ENCODE measurements around the gene ZBTB7C. TPM values are rescaled to one million over a fixed set of nuclear protein-coding genes. Genes with fewer than 3 reads are reported as not detected.

ZBTB7C gene
- total RNA-seq, 1 donor from 2014 or later: not detected

DNA sequence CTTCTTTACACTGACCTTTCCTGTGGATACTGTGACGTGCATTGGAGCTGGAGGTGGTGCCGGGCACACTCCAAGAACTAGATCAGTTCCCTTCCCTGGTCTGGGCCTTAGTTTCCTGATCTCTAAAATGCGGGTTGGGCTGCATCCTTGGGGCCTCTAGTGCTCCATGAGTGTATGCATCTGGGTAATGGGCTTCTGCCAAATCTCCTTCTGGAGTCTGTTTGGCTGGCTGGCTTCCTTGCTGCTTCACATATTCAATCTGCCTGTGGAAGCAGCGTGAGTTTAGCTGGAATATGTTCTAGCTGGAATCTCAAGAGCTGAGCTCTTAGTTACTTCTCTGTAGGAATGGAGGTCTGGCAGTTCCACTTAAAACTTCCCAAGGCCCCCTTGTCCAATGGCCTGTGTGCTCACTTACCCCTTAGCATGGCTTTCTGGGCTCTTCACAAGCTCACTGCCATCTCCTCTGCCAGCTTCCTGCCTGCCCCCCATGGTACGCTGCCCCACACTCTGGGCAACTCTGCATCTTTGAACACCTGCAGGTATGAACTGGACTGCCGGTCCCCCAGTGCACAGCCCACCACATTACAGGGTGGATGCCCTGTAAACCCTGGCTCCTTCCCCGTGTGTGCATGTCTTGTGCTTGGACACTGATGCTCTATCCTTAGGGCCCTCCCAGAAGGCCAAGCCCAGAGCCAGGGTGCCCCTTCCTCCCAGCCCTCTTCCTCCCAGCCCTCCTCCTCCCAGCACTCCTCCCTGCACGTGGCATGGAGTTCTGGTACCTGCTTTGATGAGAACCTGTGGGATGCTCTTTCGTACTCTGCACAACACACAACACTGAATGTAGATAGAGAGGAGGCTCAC, 375.2 kb downstream of the ZBTB7C start:
- no peak overlapping the region for H3K4me3 Mint-ChIP-seq
- H3K27me3 Mint-ChIP-seq: peaks cover 10% of the 10 kb centered on the region
- no peaks in the 10 kb centered on the region for H3K4me1 Mint-ChIP-seq
- H3K36me3 Mint-ChIP-seq (ENCODE audit: low read depth): no peaks in the 10 kb centered on the region
- DNase-seq (no peak), ATAC-seq (ENCODE audit: low read depth) (no peak)
- no peak overlapping the region for H3K27ac Mint-ChIP-seq
- ChIA-PET CTCF (no interaction called here), POLR2A (no interaction called here)
- no peaks in the 10 kb centered on the region for H3K9me3 Mint-ChIP-seq
- intact Hi-C loops (cut with micrococcal nuclease): no loop called here
- no peak for TF ChIP-seq CTCF (IDR thresholded peaks at IDR 0.05)

DNA sequence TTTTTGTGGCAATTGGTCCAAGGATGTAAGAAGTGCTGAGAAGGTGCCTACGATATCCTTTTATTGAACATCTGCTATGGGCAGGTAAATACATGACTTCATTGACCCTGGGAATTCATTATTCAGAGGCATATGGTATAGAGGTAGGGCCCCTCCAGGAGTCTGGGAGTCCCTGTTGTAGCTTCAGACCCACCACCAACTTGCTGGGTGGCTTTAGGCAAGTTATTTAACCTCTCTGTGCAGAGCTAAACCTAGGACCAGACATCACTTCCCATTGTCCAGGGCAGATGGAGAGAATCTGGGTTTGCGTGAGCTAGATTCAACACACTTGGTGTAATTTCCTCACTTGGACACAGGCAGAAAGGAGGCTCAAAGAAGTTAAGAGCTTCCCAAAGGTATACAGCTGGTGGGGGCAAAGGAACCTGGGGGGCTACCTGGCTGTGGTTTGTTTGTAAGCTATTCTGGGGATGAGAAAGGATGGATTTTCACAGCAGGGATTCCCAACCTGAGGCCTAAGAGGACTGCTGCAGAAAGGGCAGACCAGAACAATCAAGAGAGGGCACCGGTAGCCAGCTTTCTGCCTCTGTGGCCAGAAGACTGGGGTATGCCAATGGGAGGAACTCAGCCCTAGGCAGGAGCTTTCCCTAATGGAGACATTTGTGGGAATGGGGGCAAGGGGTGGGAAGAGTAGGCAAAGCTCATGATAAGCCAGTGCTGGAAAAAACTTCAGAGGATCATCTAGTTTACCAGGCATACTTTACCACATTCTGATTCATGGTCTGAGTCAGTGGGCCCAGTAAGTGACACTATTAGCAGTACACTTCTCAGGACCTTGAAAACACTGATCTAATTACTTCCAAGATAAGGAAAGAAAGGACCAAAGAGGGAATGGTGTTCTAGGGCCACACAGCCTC, 376.1 kb downstream of the ZBTB7C start:
- ATAC-seq (ENCODE audit: low read depth) (no peak), DNase-seq (no peak)
- no peak overlapping the region for H3K27ac Mint-ChIP-seq
- ChIA-PET POLR2A (no interaction called here), CTCF (no interaction called here)
- H3K9me3 Mint-ChIP-seq: no peaks in the 10 kb centered on the region
- no peaks in the 10 kb centered on the region for H3K4me1 Mint-ChIP-seq
- intact Hi-C loops (cut with micrococcal nuclease): no loop called here
- no peak for TF ChIP-seq CTCF (IDR thresholded peaks at IDR 0.05)
- no peaks in the 10 kb centered on the region for H3K36me3 Mint-ChIP-seq (ENCODE audit: low read depth)
- H3K27me3 Mint-ChIP-seq: peaks cover 10% of the 10 kb centered on the region
- H3K4me3 Mint-ChIP-seq: no peak overlapping the region

- peaks cover 8% of the 10 kb centered on the region for H3K27me3 Mint-ChIP-seq
- TF ChIP-seq CTCF (IDR thresholded peaks at IDR 0.05): no peak
- CTCF ChIA-PET: no interaction called here
- no peaks in the 10 kb centered on the region for H3K9me3 Mint-ChIP-seq
- no peak for ATAC-seq (ENCODE audit: low read depth)
- no peak overlapping the region for H3K4me3 Mint-ChIP-seq
- no peaks in the 10 kb centered on the region for H3K4me1 Mint-ChIP-seq
- POLR2A ChIA-PET: no interaction called here
- no peak for DNase-seq
- no peaks in the 10 kb centered on the region for H3K36me3 Mint-ChIP-seq (ENCODE audit: low read depth)
- intact Hi-C loops (cut with micrococcal nuclease): loop anchor here (1.0 kb wide), 1 partner anchor 415 kb away; no protein-coding TSS in a partner anchor
- no peak overlapping the region for H3K27ac Mint-ChIP-seq
Observed at GRCh38 chr18:48031641-48032040, 377.5 kb downstream of the ZBTB7C start.

DNA sequence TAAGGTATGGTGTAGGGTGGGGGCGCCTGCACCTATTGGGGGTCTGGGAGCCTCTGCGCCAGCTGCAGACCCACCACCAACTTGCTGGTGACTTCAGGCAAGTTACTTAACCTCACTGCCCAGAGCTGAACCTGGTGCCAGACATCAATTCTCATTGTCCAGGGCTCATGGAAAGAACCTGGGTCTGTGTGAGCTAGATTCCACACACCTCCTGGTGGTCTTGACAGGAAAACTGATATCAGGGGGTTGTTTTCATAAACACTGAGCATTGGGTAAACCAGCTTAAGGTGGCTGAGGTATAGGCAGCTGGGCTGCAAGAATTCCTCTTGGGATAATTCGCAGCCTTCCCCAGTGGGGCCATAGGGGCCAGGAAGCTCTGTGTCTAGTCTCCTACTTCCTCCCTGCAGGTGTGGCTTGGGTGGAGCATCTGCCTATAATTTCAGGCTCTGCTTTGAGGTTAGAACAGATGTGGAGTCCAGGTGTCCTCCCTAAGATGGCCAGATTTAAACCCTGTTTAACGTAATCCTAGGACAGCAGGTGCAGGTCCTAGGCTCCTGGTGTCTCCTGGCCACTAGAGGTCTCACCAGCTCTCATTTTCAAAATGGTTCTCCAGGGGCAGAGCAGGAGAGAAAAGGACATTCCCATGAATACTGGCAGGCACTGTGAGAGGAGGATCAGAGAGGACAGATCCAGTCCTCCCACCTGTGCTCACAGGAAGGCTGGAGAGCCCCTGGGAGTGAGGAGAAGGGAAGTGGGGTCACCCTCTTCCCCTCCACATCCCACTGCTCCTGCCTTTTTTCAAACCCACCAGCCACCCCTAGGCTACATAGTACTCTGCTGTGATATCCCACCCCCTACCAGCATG, 378.3 kb downstream of the ZBTB7C start:
- intact Hi-C loops (cut with micrococcal nuclease): loop anchor here (1.0 kb wide), 1 partner anchor 415 kb away; no protein-coding TSS in a partner anchor
- Mint-ChIP-seq H3K9me3 (no peaks in the 10 kb centered on the region), H3K27me3 (peaks cover 5% of the 10 kb centered on the region), H3K36me3 (ENCODE audit: low read depth) (no peaks in the 10 kb centered on the region), H3K27ac (no peak overlapping the region), H3K4me3 (no peak overlapping the region), H3K4me1 (no peaks in the 10 kb centered on the region)
- ChIA-PET CTCF (no interaction called here), POLR2A (no interaction called here)
- TF ChIP-seq CTCF (IDR thresholded peaks at IDR 0.05): no peak
- DNase-seq (no peak), ATAC-seq (ENCODE audit: low read depth) (no peak)

Data from activated B cell treated with CpG ODN at 0.5 μM for 24 hours (primary cell).